Activated T-cell treated with anti-CD3 and anti-CD28 coated beads, Interleukin-2, amount 50 U/mL, for 48 hours (primary cell): ENCODE results near the gene AATK.

Experiments used
- DNase-seq, 2 experiments: peaks; one replicate each; pipeline ENCODE4 v3.0.0-alpha.2; 2020

The AATK gene

DNA sequence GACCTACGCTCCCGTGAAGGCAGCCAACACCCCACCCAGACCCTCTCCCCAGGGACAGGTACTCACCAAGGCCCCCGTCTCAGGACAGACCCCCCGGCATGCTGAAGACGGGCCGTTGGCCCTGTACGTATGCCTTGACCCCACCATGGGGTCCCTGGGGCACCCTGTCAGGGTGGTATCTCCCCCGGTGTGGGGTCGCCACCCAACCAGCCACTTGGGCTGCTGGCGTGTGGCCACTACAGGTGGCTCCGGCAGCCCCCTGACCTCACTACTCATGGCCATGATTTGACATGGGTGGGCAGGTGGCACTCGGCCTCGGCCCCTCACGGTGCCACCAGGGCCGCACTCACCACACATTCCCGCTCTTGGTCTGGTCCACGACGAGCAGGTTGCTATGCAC, 41.6 kb downstream of the AATK start:
- no peak for DNase-seq

DNA sequence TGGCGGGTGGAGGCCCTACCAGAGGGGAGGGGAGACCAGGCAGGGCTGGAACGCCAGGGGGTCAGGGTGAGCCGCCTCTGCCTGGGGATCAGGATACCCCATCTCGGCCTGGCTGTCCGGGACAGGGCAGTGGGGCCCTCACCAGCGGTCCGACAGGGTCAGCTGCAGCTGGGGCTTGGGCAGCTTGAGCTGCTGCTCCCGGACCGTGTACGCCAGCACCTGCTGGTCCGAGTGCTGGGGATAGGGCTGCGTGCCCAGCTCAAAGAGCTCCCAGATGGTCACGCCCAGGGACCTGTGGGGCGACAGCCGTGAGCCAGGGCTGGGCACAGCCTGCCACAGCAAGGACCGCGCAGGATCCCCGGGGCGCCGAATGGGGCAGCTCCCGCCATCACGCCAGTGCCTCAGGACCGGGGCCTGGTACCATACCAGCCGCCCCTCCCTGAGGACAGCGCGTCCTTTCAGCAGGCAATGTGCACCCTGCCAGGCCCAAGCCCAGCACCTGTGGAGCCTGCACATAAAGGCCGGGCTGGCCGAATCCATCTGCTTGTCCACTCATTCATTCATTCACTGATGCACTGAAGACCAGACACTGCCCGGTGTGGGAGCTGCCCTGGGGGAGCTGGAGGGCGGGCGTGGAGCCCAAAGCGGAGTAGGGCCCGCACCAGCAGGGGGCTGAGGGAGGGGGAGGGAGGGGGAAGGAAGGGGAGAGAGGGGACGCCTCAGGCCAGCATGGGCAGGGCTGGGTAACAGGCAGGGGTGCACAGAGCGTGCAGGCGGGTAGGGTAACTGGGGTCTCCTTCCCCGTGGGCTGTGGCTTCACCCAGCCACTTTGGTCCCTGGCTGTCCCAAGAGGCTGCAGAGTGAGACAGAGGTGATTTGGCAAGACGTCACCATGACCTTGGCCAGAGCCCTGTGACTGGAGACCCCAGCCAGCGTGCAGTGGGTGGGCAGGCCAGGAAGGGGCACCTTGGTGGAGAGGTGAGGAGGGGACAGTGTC, 42.7 kb downstream of the AATK start:
- DNase-seq = no peak

DNA sequence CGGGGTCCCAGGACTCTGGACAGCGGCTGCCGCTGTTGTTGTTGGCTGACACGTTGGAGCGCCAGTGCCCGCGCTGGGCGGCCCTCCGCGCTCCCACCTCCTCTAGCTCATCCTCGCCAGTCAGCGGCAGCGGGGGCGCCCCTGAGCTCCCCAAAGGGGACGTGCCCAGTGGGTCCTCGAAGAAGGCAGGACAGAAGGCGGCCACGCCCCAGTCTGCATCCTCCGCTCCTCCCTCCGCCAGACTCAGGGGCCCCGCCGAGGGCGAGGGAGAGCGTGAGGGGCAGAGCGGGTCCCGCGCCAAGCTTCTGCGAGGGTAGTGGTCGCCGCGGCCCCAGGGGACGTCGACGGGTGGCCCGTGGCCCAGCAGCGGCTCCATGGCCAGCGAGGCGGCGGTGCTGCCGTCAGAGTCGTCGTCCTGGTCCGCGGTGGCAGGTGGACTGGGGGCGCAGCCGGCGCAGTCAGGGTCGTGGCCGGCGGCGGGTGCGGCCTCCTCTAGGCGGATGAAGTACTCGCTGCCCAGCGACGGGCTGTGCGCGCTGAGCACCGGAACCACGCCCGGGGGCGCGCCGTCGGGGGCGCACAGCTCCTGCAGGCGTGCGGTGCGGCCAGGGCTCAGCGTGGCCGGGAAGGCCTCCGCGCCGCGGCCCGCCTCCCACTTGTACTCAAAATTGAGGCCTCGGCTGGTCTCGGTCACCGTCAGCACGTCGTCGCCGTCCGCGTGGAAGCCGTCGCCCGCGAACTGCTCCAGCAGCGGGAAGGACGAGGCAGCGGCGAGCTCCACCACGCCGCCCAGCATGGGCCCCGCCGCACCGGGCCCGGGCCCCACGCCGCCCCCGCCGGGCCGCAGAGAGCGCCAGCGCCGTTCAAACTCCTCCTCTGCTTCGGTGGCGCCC, 43.9 kb downstream of the AATK start:
- no peak for DNase-seq

DNA sequence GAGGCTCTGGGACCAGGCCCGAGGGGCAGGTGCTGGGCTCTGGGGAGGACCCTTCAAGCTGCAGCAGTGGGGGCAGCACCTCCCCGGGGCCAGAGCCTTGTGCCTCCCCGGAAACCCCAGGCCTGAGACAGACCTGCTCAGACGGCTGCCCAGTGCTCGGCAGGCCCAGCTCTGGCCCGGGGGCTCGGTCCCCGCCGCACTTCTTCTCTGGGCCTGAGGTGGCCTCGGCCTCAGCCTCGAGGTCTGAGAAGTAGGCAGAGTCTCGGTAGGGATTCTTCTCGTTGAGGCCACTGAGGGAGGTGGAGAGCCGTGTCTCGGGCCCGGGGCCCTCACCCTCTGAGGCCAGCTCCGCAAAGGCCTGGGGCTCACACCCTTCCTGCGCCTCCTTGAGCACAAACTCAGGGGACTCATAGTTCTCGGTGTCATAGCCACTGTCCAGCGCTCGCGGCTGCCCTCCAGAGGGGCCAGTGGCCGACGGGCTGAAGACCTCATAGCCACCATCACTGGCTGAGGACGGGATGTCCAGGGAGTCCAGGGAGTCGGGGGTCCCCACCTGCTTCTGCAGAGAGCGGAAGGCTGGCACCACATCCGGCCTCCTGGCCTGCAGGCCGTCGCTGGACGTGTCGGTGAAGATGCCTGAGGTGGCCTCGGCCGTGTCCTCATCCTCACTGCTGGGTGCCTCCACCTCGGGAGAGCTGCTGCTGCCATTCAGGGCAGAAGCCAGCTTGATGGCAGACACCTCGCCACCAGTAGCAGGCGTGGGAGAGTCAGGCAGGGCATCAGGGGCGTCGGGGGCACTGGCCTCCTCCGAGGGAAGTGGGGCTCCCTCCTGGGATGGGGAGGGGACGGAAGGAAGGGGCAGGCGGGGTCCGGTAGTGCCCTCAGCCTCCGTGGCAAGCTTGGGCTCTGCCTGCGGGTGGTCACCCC, 45.1 kb downstream of the AATK start:
- no peak for DNase-seq

DNA sequence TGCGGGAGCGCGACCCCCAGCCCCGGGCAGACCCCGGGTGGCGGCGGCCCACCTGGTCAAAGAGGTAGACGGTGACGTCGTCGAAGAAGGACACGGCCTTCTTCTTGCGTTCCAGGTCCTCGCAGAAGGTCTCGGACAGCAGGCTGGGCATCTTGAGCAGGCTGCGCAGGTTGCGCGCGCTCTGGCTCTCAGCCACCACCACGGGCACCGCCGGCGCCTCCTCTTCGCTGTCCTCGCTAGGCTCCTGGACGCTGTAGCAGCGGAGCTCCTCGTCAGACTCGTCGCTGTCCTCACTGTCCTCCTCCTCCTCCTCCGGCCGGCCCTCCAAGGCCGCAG, 45.9 kb downstream of the AATK start:
- no peak for DNase-seq

DNA sequence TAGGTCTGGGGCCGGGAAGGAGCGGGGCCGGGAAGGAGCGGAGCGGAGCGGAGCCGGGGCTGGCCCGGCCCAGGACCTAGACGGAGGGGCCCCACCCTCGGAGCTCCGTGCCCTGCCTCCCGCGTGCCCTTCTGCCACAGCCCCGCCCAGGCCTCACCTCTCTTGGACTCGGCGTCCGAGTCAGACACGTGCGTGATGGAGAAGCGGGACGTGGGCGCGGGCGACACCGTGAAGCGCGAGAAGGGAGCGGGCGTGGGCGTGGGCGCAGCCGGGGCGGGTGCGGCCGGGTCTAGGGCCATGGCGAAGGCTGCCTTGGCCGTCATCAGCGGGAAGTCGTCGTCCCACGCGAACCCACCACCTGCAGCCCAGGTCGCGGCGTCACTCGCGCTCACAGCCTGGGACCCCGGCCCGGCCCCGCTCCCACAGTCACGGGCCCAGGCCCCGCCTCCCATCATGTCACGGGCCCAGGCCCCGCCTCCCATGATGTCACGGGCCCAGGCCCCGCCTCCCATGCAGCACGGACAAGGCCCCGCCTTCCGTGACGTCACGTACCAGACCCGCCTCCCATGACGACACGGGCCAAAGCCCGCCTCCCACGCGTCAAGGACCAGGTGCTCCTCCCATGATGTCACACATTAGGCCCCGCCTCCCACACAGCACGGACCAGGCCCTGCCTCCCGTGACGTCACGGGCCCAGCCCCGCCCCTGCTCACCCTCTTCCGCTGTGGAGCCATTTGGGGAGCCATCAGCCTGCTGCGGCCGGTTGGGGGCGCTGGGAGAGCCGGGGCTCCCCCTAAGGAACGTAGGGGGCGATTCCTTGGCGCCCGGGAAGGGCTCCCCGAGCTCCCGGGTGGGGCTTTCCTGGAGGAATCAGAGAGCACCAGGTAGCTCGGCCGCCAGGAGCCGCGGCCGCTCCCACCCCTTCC, 46.5 kb downstream of the AATK start:
- peak; percentile 91 to 94 for DNase-seq

DNA sequence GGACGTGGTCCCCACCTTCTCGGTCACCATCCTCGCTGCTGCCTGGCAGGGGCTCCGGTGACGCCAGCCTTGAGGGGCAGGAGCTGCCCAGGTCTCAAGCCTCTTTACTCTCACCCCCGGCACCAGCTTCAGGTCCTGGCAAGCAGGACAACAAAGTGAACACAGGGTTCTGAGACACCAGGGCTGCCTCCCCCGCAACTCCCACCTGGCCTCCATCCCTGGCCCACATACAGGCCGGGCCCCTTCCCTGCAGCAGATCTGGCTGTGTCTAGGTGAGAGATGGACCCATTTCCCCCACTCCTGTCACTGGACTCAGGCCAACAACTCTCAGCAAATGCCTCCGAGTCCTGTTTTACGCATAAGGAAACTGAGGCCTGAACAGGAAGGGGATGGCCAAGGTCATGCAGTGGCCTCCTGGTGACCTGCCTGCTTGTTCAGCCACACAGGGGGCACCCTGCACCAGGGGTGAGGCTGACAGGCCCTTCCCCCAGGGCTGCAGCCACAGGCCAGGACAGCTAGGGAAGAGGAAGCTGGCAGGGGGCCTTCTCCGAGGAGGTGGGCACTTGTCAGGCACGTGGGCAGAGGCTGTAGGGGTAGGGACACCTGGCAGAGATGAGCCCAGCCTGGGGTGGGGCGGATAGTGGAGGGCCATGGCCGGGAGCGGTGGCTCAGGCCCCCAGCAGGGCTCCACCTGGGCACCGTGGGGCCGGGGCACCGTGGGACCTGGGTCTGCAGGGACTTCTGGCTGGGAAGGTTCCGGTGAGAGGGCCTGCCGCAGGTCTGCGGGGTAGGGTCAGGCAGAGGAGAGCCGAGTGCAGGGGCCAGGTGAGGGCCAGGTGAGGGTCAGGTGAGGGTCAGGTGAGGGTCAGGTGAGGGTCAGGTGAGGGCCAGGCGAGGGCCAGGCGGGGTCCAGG, 47.5 kb downstream of the AATK start:
- DNase-seq = no peak

DNA sequence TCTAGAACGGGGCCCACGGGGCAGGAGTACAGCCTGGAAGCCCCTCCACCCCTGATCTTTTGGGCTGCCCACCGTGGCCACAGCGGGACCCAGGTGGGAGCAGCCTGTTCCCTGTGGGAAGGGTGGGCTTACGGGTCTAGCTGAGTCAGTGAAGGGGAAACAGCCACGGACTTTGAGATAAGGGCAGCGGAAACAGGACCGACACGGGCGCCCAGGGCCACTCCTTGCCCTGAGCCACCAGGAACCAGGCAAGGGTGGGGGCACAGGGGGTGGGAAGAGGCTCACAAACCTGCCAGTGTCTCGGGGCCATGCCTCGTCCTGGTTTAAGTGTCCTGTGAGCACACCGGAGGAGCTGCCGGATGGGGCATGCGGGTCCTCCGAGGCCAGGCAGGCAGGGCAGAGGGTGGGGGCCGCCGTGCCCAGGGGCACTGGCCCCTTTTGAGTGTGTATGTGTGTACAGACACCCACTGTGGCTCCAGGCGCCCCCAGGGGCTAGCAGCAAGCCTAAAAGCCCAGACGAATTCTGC, 48.3 kb downstream of the AATK start:
- DNase-seq = no peak

DNA sequence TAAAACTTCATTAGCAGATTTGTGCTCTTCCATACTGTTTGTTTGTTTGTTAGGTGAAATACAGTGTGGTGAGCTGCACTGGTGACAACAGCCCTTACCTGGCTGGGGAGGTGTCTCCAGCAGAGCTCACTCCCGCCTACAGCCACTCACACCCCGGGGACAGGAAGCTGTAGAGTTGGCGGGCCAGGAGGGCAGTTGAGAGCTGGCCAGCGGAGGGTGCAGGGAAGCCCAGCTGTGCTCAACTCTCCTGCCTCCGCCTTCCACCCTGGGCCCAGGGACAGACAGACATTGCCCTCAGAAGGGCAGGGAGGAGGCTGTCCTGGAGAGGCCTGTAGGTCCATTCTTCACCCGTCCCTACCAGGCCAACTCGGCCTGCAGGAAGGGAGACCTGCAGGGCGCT, 49.3 kb downstream of the AATK start:
- DNase-seq = no peak

DNA sequence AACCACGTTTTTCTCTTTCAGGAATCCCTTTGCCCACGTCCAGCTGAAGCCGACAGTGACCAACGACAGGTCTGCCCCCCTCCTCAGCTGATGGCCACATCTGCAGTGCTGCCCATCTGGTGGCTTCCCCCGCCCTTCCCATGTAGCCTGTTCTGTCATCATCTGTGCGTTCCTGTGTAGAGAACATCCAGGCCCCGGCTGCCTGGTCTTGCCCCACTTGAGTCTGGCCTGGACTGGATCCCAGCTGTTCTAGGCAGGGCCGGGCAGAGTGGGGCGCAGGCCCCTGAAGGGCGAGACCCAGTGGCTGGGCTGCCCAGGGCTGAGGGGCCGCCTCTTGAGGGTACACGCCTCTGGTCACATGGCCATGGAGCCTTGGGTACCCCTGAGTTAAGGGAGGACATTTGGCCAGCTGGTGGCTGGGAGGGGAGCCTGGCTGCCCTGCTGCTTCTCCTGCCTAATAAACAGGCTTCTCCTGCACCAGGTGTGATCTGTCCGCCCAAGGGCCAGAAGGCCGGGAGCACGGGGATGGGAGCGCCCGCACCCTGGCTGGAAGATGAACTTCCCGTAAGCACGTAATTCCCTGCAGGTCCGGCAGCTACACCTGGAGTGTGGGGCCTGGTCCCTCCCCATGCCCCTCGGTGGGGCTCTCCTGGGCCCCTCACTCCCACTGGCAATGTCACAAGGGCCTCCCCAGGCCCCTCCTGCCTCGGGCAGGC, 50.1 kb downstream of the AATK start:
- DNase-seq = no peak

DNA sequence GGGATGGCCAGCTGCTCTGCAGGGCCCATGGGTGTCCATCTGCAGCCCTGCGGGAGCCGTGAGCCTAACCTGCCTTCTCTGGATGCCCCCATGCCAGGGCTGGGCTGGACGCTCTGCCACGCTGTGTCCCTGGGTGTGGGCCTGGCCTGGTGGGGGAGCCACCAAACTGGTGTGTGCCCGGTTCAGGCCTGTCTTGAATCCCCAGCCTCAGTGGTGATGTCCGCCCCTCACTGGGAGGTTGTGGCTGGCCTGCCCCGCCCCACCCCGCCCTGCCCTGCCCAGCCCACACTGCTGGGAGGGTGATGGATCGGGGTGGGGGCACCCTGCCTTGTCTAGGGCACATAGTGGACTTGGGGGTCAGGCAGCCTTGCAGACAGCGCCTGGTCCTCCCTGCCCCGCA, 50.8 kb downstream of the AATK start:
- DNase-seq = no peak

DNA sequence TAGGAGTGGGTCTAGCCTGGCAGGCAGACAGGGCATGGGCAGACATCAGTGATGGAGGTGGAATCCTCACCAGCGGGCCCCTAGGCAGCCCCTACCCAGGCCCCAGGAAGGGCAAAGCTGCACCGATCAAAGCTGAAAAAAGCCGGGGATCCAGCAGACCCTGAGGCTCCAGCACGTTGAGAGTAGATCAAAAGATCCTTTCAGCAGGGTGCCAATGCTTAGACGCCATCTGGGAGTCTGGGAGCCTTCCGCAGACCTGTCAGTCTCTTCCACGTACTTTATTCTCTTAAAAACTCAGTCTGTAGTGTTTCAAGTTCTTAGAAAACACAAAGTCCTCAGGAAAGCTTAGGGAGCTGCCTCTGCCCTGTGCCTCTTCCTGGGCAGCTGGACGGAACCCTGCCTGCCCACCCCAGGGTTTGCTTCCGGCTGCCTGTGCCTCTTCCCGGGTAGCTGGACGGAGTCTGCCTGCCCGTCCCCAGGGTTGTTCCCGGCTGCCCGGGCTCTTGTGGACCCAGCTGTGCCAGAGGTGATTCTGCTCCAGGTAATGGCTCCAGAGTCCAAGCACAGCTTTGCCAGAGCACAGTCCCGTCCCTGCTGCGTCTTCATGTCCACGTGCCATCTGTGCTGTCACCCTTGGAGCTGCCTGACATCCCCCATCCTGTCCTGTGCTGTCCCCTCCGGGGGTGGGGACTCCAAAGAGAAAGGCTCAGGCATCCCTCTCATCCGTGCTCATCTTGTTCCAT, 51.5 kb downstream of the AATK start:
- DNase-seq = no peak

DNA sequence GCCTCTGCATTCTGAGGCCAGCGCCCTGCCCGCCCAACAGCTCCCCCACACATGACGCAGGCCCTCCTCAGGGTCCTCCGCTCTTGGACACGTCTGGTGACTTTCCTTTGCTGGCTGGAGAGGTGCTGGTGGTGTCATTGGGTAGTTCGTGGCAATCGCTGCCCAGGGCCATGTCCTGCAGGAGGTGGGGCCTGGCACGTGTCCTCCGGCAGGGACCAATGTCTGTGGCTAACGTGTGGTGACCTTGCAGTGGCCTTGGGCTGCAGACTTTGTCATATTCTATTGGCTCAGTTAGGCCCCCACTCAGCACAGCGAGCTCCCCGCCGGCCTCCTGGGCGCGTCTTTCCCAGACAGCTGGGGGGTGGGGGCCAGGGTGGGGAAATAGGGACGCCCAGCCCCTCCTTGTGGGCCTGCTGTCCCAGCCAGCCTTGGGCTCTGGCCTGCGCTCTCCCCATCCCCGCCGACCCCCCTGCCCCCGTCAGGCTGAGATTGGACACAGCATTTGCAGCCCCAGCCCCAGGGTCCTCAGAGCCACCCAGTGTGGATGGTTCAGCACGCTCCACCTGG, 52.8 kb downstream of the AATK start:
- DNase-seq = no peak

DNA sequence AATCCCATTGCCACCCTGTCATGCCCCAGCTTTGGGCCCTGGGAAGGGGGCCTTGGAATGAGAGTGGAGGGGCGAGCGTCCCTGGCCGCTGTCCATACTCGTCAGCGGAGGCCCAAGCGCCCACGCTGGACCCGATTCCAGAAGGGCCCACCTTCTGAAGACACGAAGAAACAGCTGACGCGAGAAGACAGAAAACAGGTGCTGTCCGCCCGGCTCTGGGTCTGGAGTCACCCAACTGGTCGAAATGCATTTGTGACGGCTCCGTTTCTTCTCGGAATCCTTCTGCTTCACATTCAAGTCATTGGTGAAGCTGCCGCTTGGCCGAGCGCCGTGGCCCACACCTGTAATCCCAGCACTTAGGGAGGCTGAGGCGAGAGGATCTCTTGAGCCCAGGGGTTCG, 53.6 kb downstream of the AATK start:
- no peak for DNase-seq

DNA sequence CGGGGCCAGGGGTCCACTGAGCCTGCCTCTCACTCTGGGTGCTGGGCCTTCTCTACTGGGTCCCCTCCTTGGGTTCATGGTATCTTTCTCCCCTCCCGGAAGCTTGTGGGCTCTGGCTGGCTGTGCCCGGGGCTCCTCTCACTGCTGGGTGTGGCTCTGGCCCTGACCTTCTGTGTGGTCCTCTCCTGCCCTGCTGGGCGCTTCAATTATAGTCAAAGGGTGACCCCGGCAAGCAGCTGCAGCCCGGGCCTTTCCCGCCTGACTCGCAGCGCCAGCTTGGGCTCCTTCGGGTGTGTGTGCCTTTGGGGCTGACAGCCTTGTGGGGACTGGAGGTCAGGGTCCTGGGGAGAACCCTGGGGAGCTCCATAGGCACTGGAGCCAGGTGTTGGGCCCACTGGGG, 55.0 kb downstream of the AATK start:
- no peak for DNase-seq

DNA sequence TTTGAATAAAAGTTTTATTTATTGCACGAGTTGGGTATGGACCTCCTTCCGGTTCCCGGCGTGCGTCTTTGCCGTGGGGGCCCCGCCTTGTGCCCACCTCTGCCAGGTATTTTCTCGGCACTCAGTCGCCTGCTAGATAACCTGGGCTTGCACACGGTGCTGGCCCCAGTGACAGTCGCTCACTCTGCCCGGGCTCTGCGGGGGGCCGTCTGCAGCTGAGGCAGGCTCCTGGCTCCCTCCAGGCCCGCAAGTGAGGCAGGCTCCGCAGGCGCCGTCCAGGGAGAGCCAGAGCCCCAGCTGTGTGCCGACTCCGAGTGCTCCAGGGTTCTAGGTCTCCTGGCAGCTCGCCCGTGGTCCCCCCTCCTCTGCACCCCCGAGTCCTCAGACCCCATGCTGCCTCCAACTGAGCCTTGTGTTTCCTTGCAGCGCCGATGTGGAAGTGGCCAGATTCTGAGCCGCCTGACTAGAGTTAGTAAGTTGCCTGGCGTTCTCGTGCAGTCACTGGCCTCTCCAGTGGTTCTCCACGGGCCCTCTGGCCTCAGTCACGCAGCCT, 55.5 kb downstream of the AATK start:
- no peak for DNase-seq

DNA sequence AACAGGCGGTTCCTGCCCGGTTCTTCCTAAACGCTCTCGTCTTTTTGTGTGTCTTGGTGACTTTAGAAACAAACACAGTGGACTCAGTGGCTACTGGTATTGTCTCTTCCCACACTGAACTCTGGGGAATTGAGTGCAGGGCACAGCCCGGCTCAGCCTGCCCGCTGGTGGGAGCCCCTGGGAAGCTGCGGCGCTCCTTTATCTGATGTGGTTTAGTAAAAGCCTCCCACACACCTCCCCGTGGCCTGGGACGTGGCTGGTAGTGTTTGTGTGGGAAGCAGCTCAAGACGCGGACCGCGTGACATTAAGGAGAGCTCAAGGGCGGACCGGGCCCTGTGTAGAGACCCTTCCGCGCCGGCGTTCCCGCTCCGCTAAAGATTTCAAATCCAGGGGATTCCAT, 56.1 kb downstream of the AATK start:
- no peak for DNase-seq

DNA sequence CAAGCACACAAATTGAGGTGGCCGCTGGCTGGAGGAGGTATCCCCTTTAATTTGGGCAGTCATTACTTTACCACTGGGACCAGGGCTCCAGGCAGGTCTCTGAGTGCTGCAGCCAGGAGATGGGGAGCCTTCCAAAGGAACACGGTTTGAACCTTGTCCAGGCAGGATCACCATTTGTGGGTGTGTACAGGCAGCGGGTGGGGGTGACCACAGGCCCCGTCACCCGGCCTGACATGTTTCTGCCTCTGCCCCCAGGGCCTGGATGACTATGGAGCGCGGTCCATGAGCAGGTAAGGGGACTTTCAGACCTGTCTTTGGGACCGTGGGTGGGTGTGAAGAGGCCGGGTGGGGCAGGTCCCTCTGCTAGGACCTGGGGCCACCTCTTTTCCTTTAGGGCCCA, 57.8 kb downstream of the AATK start:
- no peak for DNase-seq
